GM23248 (cell line): ENCODE results near the gene SS18.

ENCODE experiments used
- EZH2 ChIP-seq: fragments of 200-600 bp; sonication (generic); IDR thresholded peaks from 2 replicates; pipeline ENCODE4 v1.6.1; 2018; ENCODE audit warnings: antibody characterized with exemption, mild to moderate bottlenecking; ENCODE audit not compliant: insufficient read depth, poor library complexity, severe bottlenecking
- EZH2phosphoT487 ChIP-seq: fragments of 200-600 bp; sonication (generic); IDR thresholded peaks from 2 replicates; pipeline ENCODE4 v1.6.1; 2018; ENCODE audit warnings: antibody characterized with exemption, moderate library complexity, mild to moderate bottlenecking, low read depth; ENCODE audit not compliant: insufficient read depth

DNA sequence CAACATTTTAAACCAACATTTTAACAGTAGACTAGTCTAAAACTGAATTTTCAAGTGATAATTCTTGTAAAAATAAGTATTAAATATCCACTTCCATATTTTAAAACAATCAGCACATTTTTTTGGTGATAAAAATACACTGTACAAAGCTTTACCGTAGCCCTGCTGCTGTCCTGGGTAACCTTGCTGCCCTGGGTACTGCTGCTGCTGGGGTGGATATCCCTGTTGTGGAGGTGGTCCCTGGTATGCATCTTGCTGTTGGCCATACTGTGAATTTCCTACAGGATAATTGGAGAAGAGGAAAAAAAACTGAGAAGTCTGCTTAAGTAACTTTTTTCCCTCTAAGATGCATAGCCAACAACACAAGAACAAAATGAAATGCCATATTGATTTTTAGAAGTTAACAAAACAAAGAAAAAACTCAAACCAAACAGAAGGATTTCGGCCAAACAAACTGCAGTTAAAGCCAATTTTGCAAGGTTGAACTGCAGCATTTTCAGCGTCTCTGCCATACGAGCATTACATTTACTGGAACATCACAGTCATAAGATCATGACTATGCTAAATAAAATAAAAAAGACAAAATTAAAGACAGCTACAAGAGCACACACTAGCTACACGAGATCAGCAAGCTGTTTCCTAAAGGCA lies 55.4 kb downstream of the SS18 start:
- no peak for TF ChIP-seq EZH2
- no peak for TF ChIP-seq EZH2phosphoT487
